ENCODE measurements around the gene CLDN18. TPM values are rescaled to one million over a fixed set of nuclear protein-coding genes. Genes with fewer than 3 reads are reported as not detected.

Gene CLDN18
- total RNA-seq, 1 donor from 2014 or later: not detected

DNA sequence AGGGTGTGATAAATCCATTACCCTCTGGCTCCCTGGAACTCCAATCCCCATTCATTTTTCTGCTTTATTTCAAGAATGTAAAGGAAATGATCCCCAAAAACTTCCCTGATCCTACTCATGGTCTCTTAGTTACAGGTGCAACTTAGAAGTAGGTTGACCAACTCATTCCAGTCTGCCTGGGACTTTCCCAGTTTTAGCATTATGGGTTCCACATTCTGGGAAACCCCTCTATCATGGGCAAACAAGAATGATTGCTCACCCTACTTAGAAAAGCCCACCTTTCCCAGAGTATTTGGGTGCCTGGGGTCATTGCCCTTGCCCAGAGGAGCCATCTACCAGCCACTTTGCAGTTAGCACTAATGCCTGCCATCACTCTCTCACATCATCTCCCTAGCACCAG lies 15.6 kb downstream of the CLDN18 start:
- no peak for DNase-seq (ENCODE audit: low spot score)

DNA sequence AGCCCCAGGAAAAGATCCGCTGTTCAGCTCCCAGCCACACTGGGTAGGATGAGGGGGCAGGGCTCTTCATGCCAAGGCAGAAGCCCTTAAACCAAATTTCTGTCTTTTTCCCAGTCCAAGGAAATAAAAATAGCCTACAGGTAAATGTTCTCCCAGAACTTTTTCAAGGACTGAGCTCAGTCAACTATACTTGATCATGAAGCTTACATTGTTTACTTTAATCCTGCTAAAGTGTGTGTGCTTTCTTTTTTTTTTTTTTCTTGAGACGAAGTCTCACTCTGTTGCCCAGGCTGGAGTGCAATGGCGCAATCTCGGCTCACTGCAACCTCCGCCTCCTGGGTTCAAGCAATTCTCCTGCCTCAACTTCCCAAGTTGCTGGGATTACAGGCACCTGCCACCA lies 17.9 kb downstream of the CLDN18 start:
- no peak for DNase-seq (ENCODE audit: low spot score)

DNA sequence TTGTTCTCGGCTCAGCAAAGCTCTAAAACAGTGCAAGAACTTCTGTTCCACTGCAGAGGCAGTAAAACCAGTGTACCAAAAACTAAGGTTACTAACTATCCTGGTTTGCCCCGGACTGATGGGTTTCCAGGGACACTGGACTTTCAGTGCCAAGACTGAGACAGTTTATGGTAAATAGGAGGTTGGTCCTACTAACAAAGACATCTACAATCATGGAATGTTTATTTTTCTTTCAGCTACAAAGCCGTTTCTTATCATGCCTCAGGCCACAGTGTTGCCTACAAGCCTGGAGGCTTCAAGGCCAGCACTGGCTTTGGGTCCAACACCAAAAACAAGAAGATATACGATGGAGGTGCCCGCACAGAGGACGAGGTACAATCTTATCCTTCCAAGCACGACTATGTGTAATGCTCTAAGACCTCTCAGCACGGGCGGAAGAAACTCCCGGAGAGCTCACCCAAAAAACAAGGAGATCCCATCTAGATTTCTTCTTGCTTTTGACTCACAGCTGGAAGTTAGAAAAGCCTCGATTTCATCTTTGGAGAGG lies 20.8 kb downstream of the CLDN18 start:
- DNase-seq (ENCODE audit: low spot score): no peak

- no peak for DNase-seq (ENCODE audit: low spot score)
Observed at GRCh38 chr3:138031536-138031935, 21.6 kb downstream of the CLDN18 start.

- DNase-seq (ENCODE audit: low spot score): no peak
Observed at GRCh38 chr3:138032567-138032966, 22.6 kb downstream of the CLDN18 start.

- DNase-seq (ENCODE audit: low spot score): no peak
Observed at GRCh38 chr3:138033202-138033691, 23.3 kb downstream of the CLDN18 start.

GRCh38 chr3:138034918-138035317 lies 25.0 kb downstream of the CLDN18 start:
- DNase-seq (ENCODE audit: low spot score): no peak

- DNase-seq (ENCODE audit: low spot score): no peak
Observed at GRCh38 chr3:138036572-138036971, 26.6 kb downstream of the CLDN18 start.

GRCh38 chr3:138038725-138039462 lies 28.9 kb downstream of the CLDN18 start:
- DNase-seq (ENCODE audit: low spot score): no peak

DNA sequence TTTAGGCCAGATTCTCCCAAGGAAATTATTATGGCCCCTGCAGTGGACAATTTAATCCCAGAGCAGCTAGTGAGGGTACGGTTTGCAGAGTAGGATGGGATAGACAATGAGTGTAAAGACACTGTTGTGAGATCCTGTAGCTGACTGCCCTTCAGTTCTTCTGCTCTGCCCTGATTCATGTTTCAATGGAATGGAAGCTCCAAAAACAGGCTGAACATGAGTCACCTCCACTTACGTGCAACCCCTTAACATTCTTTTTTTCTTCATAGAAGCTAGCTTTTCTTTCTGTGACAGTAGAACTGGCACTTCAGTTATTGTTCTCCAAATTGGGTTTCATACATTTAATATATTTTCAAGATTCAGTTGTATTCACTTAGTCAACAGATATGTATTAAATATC lies 32.1 kb downstream of the CLDN18 start:
- DNase-seq (ENCODE audit: low spot score): no peak

DNA sequence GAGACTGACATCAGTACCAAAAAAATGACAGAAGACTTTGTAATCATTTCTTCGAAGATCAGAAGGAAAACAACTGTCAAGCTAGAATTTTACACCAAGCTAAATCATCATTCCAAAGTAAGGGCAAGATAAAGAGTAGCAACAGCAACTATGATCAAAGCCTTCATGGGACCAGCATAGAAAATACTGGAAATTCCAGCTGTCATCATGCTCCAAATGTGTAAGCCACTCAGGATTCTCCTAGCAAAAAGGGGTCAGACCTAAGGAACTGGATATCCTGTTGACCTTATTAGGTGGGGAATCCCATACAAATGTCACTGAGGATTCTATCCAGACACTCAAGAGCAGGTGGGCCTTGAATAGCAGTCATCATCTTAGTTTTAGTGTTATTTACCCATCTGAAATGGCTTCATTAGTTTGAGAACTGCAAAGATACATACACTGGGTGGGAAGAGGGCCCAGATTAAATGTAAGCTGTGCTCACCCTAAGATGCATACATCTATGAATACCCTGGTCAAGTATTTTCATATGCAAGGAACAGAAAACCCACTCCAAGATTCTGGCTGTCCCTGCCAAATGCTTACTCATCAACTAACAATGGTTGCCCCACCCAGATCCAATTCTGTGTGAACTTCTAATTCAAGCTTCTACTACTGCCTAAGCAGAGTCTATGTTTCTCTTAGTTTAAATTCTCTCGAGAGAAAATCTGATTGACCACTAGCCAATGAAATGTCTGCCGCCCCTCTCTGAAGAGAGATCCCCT lies 33.5 kb downstream of the CLDN18 start:
- no peak for DNase-seq (ENCODE audit: low spot score)

GRCh38 chr3:138046085-138046484 lies 36.1 kb downstream of the CLDN18 start:
- DNase-seq (ENCODE audit: low spot score): no peak

GRCh38 chr3:138046955-138047354 lies 37.0 kb downstream of the CLDN18 start:
- no peak for DNase-seq (ENCODE audit: low spot score)

- DNase-seq (ENCODE audit: low spot score): no peak
Observed at GRCh38 chr3:138047596-138048158, 37.7 kb downstream of the CLDN18 start.

DNA sequence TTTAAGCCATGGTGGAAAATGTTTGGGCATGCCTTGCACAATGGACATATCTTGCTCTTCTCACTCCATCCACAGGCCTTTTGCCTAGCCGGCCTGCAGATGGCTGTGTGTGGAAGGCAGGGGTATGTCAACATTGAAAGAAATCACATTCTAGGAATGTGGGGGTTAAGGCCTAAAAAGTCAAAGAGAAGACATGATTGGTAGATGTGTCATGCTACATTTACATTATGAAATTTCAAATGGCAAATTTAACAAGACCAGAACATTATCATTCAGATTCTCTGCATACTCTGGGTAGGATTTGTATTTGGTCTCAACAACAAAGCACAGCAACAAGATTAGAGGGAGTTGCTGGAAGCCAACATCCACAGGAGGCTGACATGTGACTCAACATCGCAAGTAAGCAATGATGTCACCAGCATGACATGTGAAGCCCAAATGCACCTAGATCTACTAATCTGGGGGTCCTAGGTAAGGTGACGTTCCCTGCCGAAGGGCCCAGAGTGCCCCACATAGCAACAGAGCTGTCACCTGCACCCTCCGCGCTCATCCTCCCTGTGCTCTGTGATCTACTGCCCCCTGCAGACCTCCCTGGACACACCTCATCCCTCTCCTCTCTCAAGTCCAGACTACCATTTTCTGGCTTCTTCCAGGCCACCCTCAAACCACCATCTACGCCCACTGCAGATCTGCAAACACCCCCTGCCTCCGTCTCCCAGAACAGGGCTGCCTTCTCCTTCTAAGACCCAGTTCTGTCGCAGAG lies 39.4 kb downstream of the CLDN18 start:
- DNase-seq (ENCODE audit: low spot score): no peak

DNA sequence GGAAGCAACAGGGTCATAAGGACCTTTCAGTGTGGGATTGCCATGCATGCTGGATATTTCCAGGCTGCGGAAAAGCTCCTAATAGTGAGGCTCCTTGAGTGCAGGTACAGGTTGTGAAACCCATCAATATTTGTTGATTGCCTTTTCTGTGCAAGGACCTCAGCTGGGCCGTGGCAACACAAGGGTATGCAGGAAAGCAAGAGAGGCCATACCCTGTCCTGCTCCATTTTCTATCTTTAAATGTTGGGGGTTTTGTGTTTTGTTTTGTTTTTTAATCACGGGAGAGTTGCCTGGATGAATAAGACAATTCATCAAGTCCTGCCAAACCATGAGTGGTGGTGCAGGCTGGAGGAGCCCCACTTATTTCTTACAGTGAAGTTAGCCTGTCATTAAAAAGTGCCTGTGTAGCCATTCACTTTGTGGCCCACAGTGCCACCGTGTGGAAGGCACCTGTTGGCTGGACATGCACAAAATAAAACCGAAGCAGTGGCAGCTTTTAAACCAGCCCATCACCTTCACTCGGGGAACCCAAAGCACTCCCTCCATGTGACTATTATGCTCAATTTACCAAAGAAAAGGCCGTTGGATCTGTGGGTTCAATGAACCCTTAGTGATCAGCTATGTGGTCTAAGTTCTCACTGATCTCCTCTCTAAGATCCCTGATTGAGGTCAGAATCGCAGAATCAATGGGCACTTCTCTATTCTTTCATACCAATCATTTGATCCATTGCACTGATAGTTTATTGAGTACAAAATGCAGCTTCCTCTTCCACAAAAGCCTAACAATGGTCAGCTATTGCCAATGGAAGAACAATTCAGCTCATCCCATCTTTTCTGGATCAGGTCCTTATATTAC lies 42.2 kb downstream of the CLDN18 start:
- DNase-seq (ENCODE audit: low spot score): no peak

GRCh38 chr3:138054057-138054456 lies 44.1 kb downstream of the CLDN18 start:
- DNase-seq (ENCODE audit: low spot score): no peak

DNA sequence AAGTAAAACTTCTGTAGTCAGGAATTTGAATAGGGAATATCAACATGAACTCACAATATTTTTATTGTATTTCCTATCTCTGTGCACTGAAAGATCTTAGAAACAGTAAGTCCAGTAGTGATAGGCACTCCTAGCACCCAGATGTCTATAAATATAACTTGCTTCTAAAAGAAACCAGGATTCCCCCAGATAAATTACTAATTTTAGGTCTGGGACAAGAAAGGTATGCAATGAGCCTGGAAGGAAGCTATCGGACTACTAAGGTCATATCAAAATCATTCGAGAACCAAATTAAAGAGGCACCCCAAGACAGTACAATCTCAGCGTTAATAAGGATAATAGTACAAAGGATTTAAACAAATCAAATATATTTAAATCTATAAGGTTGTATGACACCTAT lies 47.4 kb downstream of the CLDN18 start:
- no peak for DNase-seq (ENCODE audit: low spot score)

GRCh38 chr3:138059261-138059660 lies 49.3 kb downstream of the CLDN18 start:
- no peak for DNase-seq (ENCODE audit: low spot score)

DNA sequence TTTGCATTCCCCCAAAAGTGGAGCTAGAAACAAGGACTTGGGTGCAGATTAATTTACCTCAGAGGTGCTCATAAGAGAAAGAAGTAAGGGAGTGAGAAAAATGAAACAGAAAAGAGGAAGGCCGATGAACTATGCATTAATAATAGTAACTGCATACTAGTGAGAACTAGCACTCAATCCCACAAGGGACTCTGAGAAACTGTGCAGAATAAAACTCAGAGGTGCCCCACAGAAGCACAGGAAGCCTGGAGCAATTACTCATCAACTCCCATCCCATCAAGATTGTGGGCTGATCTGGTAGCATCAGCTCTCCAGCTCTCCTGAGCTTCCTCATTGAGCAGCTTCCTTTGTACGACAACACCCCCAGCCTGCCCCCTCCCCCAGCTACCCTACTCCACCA lies 50.8 kb downstream of the CLDN18 start:
- DNase-seq (ENCODE audit: low spot score): no peak
